ENCODE results near the gene CYB561A3.
"Not testable (repeated sequence)": the region's sequence is repeated elsewhere in the genome, so short reads cannot be mapped to it uniquely, and the experiment has no call there.

The CYB561A3 gene, protein sequence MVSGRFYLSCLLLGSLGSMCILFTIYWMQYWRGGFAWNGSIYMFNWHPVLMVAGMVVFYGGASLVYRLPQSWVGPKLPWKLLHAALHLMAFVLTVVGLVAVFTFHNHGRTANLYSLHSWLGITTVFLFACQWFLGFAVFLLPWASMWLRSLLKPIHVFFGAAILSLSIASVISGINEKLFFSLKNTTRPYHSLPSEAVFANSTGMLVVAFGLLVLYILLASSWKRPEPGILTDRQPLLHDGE

GRCh38 chr11:61361741-61362541, at the start of gene CYB561A3, which contains the start of gene TMEM138:
Gene CYB561A3, minus strand, starts transcription at chr11:61361882. Its CDS starts 5,169 bp downstream, at chr11:61356713.
Gene TMEM138, plus strand, starts transcription at chr11:61362374. Its CDS starts 2,017 bp downstream, at chr11:61364391.
- DNase-seq (ENCODE audit: low read depth), result peak; percentile 94

- DNase-seq (ENCODE audit: low read depth), result no peak
Measured at GRCh38 chr11:61406991-61407728, 45.5 kb upstream of the CYB561A3 start.

DNA sequence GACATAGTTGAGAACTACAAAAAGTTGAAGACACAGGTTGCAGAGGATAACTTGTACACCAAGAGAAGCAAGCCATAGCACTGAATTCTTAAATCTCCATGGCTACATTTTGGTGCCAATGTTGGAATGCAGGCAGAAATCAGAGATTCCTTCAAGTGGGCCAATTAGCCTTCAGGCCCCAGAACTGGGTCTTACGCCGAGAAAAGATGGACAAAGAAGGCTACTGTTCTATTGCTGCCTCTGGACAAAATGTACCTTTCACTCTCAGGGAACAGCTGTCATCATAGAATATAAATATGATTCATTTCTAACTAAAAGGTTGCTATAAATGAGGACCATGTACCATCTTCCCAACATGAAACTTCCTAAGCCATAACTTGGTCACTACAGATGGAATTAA, 44.4 kb upstream of the CYB561A3 start:
- DNase-seq (ENCODE audit: low read depth), result no peak

DNA sequence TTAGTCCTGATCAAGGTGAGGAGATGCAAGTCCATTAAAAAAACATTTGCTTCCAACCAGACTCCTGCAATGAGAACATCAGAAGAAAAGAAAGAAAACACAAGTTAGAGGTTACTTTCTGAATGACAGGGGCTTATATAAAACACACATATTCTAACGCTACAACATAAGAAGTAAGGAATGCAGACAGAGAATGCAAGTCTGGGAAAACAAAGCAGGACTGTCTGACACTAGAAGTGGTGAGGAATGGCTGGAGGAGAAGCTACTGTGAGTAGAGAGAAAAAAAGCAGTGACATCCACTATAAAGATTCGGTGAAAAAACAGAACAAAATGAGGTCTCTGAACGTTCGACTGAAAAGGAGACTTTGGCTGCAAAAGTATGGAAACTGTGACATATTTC, 43.0 kb upstream of the CYB561A3 start:
- no peak for DNase-seq (ENCODE audit: low read depth)

DNA sequence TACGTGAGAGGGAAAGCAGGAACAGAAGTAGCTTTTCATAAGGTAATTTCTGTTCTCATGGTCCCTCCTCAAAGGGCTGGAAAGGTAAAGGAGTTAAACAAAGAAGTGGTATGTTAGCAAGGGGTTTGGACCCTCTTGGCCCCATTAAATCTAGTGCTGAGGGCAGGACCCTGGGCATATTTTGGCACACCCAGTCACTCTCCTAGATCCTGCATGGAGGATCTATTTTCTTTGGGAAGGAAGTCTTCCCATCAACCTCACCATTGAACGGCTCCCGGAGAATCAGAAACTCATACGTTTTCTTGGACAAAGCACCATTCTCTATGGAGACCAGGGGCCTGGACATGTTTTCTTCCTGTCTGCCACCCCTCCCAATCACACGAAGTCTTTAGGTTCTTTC, 42.4 kb upstream of the CYB561A3 start:
- DNase-seq (ENCODE audit: low read depth), result no peak

- DNase-seq (ENCODE audit: low read depth), result no peak
Measured at GRCh38 chr11:61403658-61404057, 42.0 kb upstream of the CYB561A3 start.

DNA sequence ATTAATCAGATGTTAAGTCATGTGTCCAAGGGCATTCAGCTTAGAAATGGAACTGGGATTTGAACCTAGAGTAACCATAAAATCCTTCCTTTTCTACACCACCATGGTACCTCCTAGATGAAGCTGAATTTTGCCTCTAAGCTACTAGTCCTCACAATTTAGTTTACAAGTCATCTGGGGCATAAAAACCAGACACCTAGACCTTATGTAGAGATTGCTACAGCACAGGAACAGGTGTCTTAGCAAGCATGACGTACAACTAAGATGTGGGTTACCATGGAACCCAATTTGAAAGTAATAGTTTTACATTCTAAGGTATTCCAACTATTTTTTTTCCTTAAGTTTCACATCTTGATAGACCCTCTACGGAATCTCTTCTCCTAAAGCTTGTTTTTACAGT, 39.9 kb upstream of the CYB561A3 start:
- DNase-seq (ENCODE audit: low read depth), result no peak

DNA sequence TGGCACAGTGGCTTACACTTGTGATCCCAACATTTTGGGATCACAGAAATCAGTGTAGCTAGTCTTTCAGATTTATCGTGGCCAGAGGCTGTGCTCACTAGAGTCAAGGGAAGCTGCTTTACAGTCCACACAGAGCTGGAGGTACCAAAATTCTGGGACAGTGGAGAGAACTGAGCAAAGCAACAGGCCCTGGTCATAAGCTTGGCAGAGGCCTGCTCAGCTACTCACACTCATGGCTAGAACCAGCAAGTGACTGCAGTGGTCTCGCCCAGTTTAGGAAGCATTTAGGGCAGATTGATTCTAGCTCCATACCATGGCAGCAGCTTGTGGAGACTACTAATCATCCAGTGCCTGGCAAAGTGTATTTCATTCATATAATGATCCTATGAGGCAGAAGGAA, 39.5 kb upstream of the CYB561A3 start:
- DNase-seq (ENCODE audit: low read depth), result no peak

GRCh38 chr11:61392981-61393595, 31.4 kb upstream of the CYB561A3 start:
- peak; percentile 44 for DNase-seq (ENCODE audit: low read depth)

DNA sequence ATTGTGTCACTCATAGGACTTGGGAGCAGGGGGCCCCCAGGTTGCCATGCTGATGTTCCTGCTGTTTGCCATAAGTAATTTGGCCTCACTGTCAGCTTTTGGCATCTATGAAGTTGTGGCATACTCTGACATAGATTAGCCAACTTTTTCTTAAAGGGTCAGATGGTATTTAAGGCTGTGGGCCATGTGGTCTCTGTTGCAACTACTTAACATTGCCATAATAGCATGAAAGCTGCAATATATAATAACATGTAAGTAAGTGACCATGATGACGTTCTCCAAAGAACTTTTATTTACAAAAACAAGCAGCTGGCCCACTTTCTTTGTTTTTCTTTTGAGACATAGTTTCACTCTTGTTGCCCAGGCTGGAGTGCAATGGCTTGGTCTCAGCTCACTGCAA, 28.5 kb upstream of the CYB561A3 start:
- DNase-seq (ENCODE audit: low read depth), result no peak

DNA sequence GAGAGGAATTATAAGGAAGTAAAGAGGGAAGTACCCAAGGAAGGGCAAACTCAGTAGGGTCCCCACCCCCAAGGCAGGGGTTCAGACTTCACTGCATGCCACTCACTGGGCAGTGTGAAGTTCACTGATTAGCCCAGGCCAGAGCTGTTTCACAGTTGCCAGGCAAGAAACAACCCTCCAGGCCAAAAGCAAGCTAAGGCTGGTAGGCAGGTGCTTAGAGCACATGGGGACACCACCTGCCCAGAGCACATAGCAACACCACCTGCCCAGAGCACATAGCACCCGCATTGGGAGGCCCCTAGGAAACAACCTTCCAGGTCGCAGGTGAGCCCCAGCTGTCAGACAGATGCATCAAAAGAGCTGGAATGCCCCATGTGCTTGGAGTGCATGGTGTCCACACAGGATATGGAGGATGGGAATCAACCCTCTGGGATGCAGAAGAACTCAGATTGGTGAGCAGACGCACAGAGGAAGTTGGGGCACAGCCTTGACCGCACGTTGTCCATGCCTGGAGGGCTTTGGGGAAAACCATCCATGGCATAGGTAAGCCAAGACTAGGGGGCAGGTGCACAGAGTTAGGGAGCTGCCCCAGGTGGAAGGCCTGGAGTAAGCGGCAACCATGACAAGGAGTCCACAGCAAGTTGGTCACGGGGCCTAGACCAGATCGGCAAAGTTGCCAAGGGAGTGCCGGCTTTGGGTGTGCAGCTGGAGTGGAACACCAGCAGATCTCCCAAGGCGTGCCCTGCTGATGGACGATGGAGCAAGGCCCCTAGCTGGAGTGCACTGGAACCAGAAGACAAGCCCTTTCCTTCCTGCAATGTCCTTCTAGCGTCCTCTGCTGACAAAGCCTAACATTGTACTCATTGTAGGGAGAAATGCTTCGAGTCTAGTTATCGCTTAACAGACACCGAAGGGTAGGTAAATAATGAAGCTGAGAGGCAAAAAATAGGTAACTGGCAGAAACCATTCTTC, 22.9 kb upstream of the CYB561A3 start:
- DNase-seq (ENCODE audit: low read depth), result no peak

DNA sequence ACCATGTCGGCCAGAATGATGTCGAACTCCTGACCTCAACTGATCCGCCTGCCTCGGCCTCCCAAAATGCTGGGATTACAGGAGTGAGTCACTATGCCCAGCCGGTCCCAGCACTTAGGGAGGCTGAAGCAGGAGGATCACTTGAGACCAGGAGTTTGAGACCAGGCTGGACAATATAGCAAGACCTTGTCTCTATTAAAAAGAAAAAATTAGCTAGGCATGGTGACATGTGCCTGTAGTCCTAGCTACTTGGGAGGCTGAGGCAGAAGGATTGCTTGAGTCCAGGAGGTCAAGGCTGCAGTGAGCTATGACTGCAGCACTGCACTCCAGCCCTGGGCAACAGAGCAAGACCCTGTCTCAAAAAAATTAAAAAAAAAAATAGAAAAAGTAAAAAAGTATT, 22.2 kb upstream of the CYB561A3 start:
- not testable (repeated sequence) for DNase-seq (ENCODE audit: low read depth)

DNA sequence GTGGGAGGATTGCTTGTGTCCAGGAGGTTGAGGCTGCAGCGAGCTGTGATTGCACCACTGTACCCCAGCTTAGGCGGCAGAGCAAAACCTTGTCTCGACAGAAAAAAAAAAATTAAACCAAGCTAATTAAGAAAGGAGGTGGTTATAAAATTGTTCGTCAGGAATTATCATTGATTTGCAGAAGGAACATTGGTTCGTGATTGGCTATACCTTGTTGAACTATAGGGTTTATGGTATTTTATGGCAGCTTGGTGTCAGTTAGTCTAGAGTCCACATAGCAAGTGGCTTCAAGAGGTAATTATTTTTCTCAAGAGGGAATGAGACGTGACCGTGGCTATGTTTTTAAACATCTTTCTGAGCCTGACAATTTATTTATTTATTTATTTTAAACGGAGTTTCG, 19.2 kb upstream of the CYB561A3 start:
- DNase-seq (ENCODE audit: low read depth), result no peak

GRCh38 chr11:61378713-61379313, 17.1 kb upstream of the CYB561A3 start:
- DNase-seq (ENCODE audit: low read depth), result peak; percentile 96

DNA sequence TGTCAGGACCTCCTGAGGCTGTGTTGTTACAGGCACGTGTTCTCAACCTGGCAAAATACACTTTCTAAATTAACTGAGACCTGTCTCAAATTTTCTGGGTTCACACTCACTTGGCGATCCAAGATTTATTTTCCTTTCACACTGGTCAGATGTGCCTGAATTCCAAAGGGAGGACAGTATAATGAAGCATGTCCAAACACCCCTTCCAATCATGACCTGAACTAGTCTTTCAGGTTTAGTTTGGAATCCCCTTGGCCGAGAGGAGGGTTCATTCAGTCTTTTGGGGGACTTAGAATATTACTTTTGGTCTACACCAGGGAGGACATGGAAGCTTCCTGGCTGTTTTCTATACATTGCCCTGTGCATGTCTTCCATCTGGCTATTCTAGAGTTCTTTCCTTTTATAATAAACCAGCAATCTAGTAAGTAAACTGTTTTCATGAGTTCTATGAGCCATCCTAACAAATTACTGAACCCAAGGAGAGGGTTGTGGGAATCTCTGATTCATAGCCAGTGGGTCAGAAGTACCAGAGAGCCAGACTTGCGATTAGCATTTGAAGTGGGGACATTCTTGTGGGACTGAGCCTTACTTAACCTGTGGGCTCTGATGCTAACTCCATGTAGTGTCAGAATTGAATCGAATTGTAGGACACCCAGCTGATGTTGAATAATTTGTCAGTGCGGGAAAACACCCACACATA, 15.9 kb upstream of the CYB561A3 start:
- DNase-seq (ENCODE audit: low read depth), result peak; percentile 61

GRCh38 chr11:61375761-61376108, 14.1 kb upstream of the CYB561A3 start:
- no peak for DNase-seq (ENCODE audit: low read depth)

- no peak for DNase-seq (ENCODE audit: low read depth)
Measured at GRCh38 chr11:61372659-61373420, 11.2 kb upstream of the CYB561A3 start.

DNA sequence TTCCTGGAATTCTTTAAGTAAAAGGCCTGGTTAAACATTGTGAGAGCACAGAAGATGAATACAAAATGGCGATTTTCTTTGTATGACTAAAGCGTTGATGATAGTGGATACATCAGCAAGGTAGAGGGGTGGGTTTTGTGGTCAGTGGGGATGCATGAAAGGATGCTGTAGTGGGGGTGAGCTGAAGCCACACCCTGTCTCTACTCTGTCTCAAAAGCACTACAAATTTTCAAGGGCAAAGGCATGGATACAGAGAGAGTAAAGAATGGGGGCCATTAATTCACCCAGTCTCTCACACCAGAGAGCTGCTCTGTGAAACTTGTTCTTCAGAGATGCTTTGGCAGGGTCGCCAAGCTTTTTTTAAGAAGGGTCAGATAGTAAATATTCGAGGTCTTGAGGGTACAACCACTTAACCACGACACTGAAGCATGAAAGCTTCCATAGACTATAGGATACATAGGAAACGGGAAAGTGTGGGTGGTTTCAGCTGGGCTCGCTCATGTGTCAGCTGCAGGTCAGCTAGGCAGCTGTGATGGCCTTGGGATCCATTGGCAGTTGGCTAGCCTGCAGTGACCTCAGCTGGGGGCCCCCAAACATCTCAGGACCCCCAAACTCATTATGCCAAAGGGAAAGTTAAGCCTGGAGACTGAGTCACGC, 8.8 kb upstream of the CYB561A3 start:
- DNase-seq (ENCODE audit: low read depth), result no peak
